ENCODE data around the gene NRF1. TPM values are rescaled to one million over a fixed set of nuclear protein-coding genes. Genes with fewer than 3 reads are reported as not detected.
"Not testable (repeated sequence)": the region's sequence is repeated elsewhere in the genome, so short reads cannot be mapped to it uniquely, and the experiment has no call there.

The NRF1 gene
- total RNA-seq, 1 experiment from 2014 or later, result 23.2 TPM

DNA sequence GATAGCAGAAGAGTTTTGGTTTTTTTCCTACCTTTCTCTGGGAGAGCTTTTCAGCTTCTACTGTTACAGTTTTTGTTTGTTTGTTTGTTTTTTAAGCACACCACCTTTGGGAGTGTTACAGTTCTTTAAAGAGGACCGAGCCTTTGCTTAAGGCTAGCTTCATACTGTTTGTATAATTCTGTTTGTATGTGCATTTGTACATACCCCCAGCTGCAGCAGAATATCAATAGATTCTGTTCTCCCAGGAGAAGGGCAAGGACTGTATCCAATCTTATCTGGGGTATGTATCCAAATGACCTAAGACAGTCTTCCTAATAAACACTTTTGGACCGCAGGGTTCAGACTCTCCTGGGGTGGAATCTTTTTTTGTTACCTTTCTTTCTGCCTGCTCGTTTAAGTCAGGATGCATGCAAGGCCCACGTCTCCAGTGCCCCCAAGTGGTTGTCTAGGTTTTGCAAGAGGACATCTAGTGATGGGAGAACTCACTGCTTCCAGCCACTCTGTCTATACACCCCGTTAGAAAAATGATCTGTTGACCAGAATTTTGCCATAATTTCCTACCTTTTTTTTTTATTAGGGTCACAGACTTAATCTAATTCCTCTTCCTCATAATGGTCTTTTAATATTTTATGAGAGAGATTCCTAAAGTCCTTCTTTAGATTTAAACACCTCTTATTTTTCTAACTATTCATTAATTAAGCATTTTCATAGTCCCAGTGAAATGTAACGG is 23.9 kb downstream of the NRF1 start:
- no peak overlapping the region for H2AFZ ChIP-seq
- H3K9me2 ChIP-seq (ENCODE audit: insufficient read depth), result no peaks in the 10 kb centered on the region
- POLR2A ChIA-PET (ENCODE audit: unreplicated experiment), result no interaction called here
- peaks cover 9% of the 10 kb centered on the region; the same call in 1 of the 2 replicates for H3F3A ChIP-seq (ENCODE audit: insufficient read depth, low read depth)
- H3K4me2 ChIP-seq, result no peak overlapping the region
- H3K9me3 ChIP-seq (ENCODE audit: insufficient read depth, low read depth), result no peaks in the 10 kb centered on the region
- intact Hi-C loops (cut with micrococcal nuclease; ENCODE audit: unreplicated experiment), result loop anchor here (1.0 to 10.0 kb wide), 3 partner anchors 163 to 1199 kb away; no protein-coding TSS in a partner anchor
- H3K4me1 ChIP-seq (replicated peaks; ENCODE audit: insufficient read depth), result no peaks in the 10 kb centered on the region
- H3K36me3 ChIP-seq (ENCODE audit: low read depth), result no peaks in the 10 kb centered on the region
- CTCF ChIA-PET, result interaction anchor here (0.9 kb wide), 1 partner anchor 8 kb away, joined by 3 read pairs; no protein-coding TSS in a partner anchor
- H3K79me2 ChIP-seq (ENCODE audit: low read depth), result peaks cover 59% of the 10 kb centered on the region
- H4K20me1 ChIP-seq (ENCODE audit: insufficient read depth), result no peaks in the 10 kb centered on the region
- 0 out of 2 replicates have a peak overlapping the region, but pooled peaks have one; percentile 4 for H3K27ac ChIP-seq
- H3K4me3 ChIP-seq, result no peak overlapping the region
- DNase-seq, result peak; percentile 46 to 62
- BruUV-seq (replicated peaks), result no TSS peak
- no peaks in the 10 kb centered on the region for H3K27me3 ChIP-seq (ENCODE audit: insufficient read depth, low read depth)
- TF ChIP-seq EZH2 (IDR thresholded peaks at IDR 0.05; ENCODE audit: low read depth), result no peak
- TF ChIP-seq, protein P1, sequence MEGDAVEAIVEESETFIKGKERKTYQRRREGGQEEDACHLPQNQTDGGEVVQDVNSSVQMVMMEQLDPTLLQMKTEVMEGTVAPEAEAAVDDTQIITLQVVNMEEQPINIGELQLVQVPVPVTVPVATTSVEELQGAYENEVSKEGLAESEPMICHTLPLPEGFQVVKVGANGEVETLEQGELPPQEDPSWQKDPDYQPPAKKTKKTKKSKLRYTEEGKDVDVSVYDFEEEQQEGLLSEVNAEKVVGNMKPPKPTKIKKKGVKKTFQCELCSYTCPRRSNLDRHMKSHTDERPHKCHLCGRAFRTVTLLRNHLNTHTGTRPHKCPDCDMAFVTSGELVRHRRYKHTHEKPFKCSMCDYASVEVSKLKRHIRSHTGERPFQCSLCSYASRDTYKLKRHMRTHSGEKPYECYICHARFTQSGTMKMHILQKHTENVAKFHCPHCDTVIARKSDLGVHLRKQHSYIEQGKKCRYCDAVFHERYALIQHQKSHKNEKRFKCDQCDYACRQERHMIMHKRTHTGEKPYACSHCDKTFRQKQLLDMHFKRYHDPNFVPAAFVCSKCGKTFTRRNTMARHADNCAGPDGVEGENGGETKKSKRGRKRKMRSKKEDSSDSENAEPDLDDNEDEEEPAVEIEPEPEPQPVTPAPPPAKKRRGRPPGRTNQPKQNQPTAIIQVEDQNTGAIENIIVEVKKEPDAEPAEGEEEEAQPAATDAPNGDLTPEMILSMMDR (conservative IDR thresholded peaks at IDR 0.05), result peak; percentile 81

DNA sequence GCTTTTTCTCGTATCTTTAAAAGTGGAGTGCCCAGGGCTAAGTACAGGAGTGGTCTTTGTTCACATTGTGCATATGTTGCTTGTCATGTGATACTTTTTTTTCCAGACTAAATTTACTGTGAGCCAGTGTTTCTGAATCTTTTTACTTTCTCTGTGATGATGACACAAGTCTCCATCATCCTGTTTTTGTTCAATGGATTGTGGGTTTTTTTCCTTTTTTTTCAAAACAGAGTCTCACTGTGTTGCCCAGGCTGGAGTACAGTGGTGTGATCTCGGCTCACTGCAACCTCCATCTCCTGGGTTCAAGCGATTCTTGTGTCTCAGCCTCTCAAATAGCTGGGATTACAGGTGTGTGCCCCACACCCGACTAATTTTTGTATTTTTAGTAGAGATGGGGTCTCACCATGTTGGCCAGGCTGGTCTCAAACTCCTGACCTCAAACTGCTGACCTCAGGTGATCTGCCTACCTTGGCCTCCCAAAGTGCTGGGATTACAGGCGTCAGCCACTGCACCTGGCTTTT is 24.6 kb downstream of the NRF1 start:
- CTCF ChIA-PET; POLR2A ChIA-PET (ENCODE audit: unreplicated experiment); H3K9me2 ChIP-seq (ENCODE audit: insufficient read depth); H3K27me3 ChIP-seq (ENCODE audit: insufficient read depth, low read depth); BruUV-seq (replicated peaks); H2AFZ ChIP-seq; H3K36me3 ChIP-seq (ENCODE audit: low read depth); H3K9me3 ChIP-seq (ENCODE audit: insufficient read depth, low read depth); DNase-seq; H3F3A ChIP-seq (ENCODE audit: insufficient read depth, low read depth); H3K4me3 ChIP-seq; H3K27ac ChIP-seq; H4K20me1 ChIP-seq (ENCODE audit: insufficient read depth); H3K4me2 ChIP-seq; H3K4me1 ChIP-seq (replicated peaks; ENCODE audit: insufficient read depth): not testable (repeated sequence)
- peaks cover 57% of the 10 kb centered on the region for H3K79me2 ChIP-seq (ENCODE audit: low read depth)
- intact Hi-C loops (cut with micrococcal nuclease; ENCODE audit: unreplicated experiment), result loop anchor here (10.0 kb wide), 1 partner anchor 1199 kb away; no protein-coding TSS in a partner anchor

DNA sequence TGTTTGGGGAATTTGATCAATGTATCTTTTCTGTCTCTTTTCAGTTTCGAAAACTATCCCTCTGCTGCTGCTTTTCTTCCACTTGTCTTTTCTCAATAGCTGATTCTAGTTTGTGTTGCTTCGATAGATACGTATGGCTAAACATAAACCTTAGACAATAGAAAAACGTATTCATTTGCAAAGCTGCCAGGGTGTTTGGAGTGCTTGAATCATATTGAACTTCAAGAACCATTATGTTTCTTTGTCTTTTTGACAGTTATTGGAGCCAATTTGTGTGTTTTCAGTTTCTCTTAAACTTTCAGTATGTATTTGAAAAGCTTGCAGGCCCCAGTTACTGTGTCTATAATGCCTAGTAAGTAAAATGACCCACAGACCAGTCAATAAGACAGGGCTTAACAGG is 25.1 kb downstream of the NRF1 start:
- no peaks in the 10 kb centered on the region for H3K36me3 ChIP-seq (ENCODE audit: low read depth)
- no peak for DNase-seq
- no peaks in the 10 kb centered on the region for H3K9me3 ChIP-seq (ENCODE audit: insufficient read depth, low read depth)
- BruUV-seq (replicated peaks), result no TSS peak
- ChIA-PET POLR2A (ENCODE audit: unreplicated experiment) (no interaction called here), CTCF (interaction anchor here (0.8 kb wide), 1 partner anchor 32 kb away, joined by 3 read pairs; no protein-coding TSS in a partner anchor)
- TF ChIP-seq EZH2 (IDR thresholded peaks at IDR 0.05; ENCODE audit: low read depth), result no peak
- TF ChIP-seq, protein P1 (conservative IDR thresholded peaks at IDR 0.05), result no peak
- no peaks in the 10 kb centered on the region for H4K20me1 ChIP-seq (ENCODE audit: insufficient read depth)
- H2AFZ ChIP-seq, result no peak overlapping the region
- peaks cover 51% of the 10 kb centered on the region for H3K79me2 ChIP-seq (ENCODE audit: low read depth)
- no peak overlapping the region for H3K27ac ChIP-seq
- H3K9me2 ChIP-seq (ENCODE audit: insufficient read depth), result no peaks in the 10 kb centered on the region
- intact Hi-C loops (cut with micrococcal nuclease; ENCODE audit: unreplicated experiment), result loop anchor here (10.0 kb wide), 1 partner anchor 1198 kb away; no protein-coding TSS in a partner anchor
- no peak overlapping the region for H3K4me2 ChIP-seq
- H3K27me3 ChIP-seq (ENCODE audit: insufficient read depth, low read depth), result no peaks in the 10 kb centered on the region
- H3K4me1 ChIP-seq (replicated peaks; ENCODE audit: insufficient read depth), result no peaks in the 10 kb centered on the region
- H3F3A ChIP-seq (ENCODE audit: insufficient read depth, low read depth), result peaks cover 9% of the 10 kb centered on the region; the same call in 1 of the 2 replicates
- H3K4me3 ChIP-seq, result no peak overlapping the region

Measured in PC-9 (cell line).